ENCODE measurements around the gene RERE.
"Not testable (repeated sequence)": the region's sequence is repeated elsewhere in the genome, so short reads cannot be mapped to it uniquely, and the experiment has no call there.

RERE gene

GRCh38 chr1:8702850-8703810, 114.3 kb downstream of the RERE start:
- no peaks in the 10 kb centered on the region for H3K27me3 ChIP-seq (ENCODE audit: control insufficient read depth, insufficient read depth, low read length)
- peaks cover 43% of the 10 kb centered on the region for H3K4me1 ChIP-seq (ENCODE audit: control insufficient read depth, insufficient read depth, low read length)
- peak overlapping the region; percentile 85 for H3K4me3 ChIP-seq (ENCODE audit: low read depth, low read length)
- H3K9ac ChIP-seq (ENCODE audit: low read length), result peak overlapping the region; percentile 77
- peak overlapping the region; percentile 80 for H3K27ac ChIP-seq (ENCODE audit: low read depth, low read length)
- H3K36me3 ChIP-seq (ENCODE audit: control insufficient read depth, insufficient read depth, low read length), result no peaks in the 10 kb centered on the region
- H3K9me3 ChIP-seq (ENCODE audit: control insufficient read depth, insufficient read depth, low read depth, low read length), result no peaks in the 10 kb centered on the region

- no peaks in the 10 kb centered on the region for H3K9me3 ChIP-seq (ENCODE audit: control insufficient read depth, insufficient read depth, low read depth, low read length)
- peak overlapping the region; percentile 85 for H3K4me3 ChIP-seq (ENCODE audit: low read depth, low read length)
Observed at GRCh38 chr1:8702472-8702849, 115.0 kb downstream of the RERE start.

DNA sequence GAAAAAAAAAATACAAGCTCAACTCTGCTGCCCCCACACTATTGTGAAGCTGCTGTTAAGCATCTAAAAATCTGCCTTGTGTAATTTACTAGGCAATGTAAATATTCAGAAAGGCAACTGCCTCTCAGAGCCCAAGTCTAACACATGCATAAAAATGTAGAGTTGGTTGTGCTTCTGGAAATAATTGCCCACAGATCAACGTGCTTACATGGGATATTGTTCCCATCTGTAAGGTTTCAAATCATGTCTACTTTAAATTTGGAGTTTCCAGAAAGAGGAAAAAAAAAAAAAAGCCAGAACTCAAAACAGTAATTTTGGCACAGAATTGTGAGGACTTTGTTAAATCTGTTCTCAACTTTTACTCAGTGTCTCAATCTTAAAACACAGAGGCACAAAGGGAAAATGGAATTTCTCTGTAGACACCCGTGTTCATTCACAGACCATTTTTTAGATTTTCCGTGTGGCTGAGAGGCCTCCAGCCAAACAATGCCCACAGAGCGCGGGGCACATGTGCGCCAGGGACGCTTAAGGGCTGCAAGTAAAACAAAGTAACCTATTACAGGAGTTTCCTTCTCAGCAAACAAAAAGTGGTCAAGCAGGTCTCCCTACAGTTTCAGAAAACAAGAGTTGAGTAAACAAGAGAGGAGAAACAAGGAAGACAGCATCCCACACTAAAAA, 115.5 kb downstream of the RERE start:
- H3K27me3 ChIP-seq (ENCODE audit: control insufficient read depth, insufficient read depth, low read length), result no peaks in the 10 kb centered on the region
- peak overlapping the region; percentile 95 for H3K27ac ChIP-seq (ENCODE audit: low read depth, low read length)
- H3K4me1 ChIP-seq (ENCODE audit: control insufficient read depth, insufficient read depth, low read length), result peaks cover 38% of the 10 kb centered on the region
- H3K36me3 ChIP-seq (ENCODE audit: control insufficient read depth, insufficient read depth, low read length), result no peaks in the 10 kb centered on the region
- peak overlapping the region; percentile 85 for H3K9ac ChIP-seq (ENCODE audit: low read length)
- peak overlapping the region; percentile 85 for H3K4me3 ChIP-seq (ENCODE audit: low read depth, low read length)
- no peaks in the 10 kb centered on the region for H3K9me3 ChIP-seq (ENCODE audit: control insufficient read depth, insufficient read depth, low read depth, low read length)

More at GRCh38 chr1:8702472-8702849, 115.0 kb downstream of the RERE start:
- Histone ChIP-seq H3K9ac (ENCODE audit: low read length) (peak overlapping the region; percentile 85), H3K27ac (ENCODE audit: low read depth, low read length) (peak overlapping the region; percentile 95), H3K36me3 (ENCODE audit: control insufficient read depth, insufficient read depth, low read length) (no peaks in the 10 kb centered on the region), H3K4me1 (ENCODE audit: control insufficient read depth, insufficient read depth, low read length) (peaks cover 42% of the 10 kb centered on the region), H3K27me3 (ENCODE audit: control insufficient read depth, insufficient read depth, low read length) (no peaks in the 10 kb centered on the region)

DNA sequence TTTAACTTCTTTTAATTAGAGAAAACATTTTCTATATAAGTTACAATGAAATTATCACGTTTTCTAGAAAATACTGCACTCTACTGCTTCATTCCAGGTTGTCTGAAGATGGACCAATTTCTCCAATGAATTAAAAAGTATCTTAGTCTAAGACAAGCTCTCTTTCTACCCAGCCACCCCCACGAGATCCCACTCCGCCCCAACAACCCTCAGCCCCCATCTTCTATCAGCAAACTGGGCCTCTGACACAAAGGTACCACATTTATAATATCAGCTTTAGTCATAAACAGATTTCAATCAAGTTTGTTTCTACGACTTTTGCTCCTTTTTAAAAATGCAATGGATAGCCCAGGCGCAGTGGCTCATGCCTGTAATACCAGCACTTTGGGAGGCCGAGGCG, 117.8 kb downstream of the RERE start:
- H3K9ac ChIP-seq (ENCODE audit: low read length), result no peak overlapping the region
- no peak overlapping the region for H3K4me3 ChIP-seq (ENCODE audit: low read depth, low read length)
- H3K27ac ChIP-seq (ENCODE audit: low read depth, low read length), result no peak overlapping the region

GRCh38 chr1:8698937-8699447, 118.4 kb downstream of the RERE start:
- Histone ChIP-seq H3K4me1 (ENCODE audit: control insufficient read depth, insufficient read depth, low read length) (peaks cover 40% of the 10 kb centered on the region), H3K36me3 (ENCODE audit: control insufficient read depth, insufficient read depth, low read length) (no peaks in the 10 kb centered on the region), H3K9me3 (ENCODE audit: control insufficient read depth, insufficient read depth, low read depth, low read length) (no peaks in the 10 kb centered on the region), H3K9ac (ENCODE audit: low read length) (no peak overlapping the region), H3K27me3 (ENCODE audit: control insufficient read depth, insufficient read depth, low read length) (no peaks in the 10 kb centered on the region), H3K4me3 (ENCODE audit: low read depth, low read length) (no peak overlapping the region), H3K27ac (ENCODE audit: low read depth, low read length) (no peak overlapping the region)

More for the DNA sequence above, 117.8 kb downstream of the RERE start:
- Histone ChIP-seq H3K9me3 (ENCODE audit: control insufficient read depth, insufficient read depth, low read depth, low read length) (no peaks in the 10 kb centered on the region), H3K27me3 (ENCODE audit: control insufficient read depth, insufficient read depth, low read length) (no peaks in the 10 kb centered on the region), H3K4me1 (ENCODE audit: control insufficient read depth, insufficient read depth, low read length) (peaks cover 42% of the 10 kb centered on the region), H3K36me3 (ENCODE audit: control insufficient read depth, insufficient read depth, low read length) (no peaks in the 10 kb centered on the region)

DNA sequence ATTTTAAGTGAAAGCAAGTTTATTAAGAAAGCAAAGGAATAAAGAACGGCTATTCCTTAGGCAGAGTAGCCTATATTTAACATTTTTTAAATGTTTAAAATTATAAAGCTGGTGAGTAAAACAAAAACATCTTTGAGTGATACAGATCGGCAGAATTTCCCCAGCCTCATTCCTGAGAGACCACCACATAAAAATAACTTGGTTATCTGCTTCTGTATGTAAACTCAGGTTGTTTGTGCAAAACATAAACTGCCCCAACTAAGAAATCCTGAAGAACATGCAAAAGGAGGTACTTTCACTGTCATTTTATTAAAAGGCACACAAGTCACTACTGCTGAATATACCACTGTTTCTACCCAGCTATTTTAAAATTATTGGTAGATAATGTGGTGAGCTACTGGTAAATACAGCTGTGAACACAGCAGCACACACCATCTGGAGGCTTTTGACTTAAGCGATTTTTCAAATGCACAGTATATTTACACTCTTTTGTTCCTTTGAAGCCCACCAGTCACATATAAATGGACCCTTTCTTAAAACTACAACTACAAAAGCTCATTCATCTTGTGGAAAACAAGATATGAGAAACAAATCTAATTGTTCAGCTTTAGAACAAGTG, 119.3 kb downstream of the RERE start:
- Histone ChIP-seq H3K27me3 (ENCODE audit: control insufficient read depth, insufficient read depth, low read length) (no peaks in the 10 kb centered on the region), H3K27ac (ENCODE audit: low read depth, low read length) (no peak overlapping the region), H3K4me1 (ENCODE audit: control insufficient read depth, insufficient read depth, low read length) (peaks cover 35% of the 10 kb centered on the region), H3K4me3 (ENCODE audit: low read depth, low read length) (no peak overlapping the region), H3K9me3 (ENCODE audit: control insufficient read depth, insufficient read depth, low read depth, low read length) (no peaks in the 10 kb centered on the region), H3K9ac (ENCODE audit: low read length) (no peak overlapping the region), H3K36me3 (ENCODE audit: control insufficient read depth, insufficient read depth, low read length) (no peaks in the 10 kb centered on the region)

GRCh38 chr1:8695442-8695841, 122.0 kb downstream of the RERE start:
- not testable (repeated sequence) for H3K4me3 ChIP-seq (ENCODE audit: low read depth, low read length); H3K27ac ChIP-seq (ENCODE audit: low read depth, low read length); H3K9ac ChIP-seq (ENCODE audit: low read length); H3K36me3 ChIP-seq (ENCODE audit: control insufficient read depth, insufficient read depth, low read length); H3K27me3 ChIP-seq (ENCODE audit: control insufficient read depth, insufficient read depth, low read length); H3K9me3 ChIP-seq (ENCODE audit: control insufficient read depth, insufficient read depth, low read depth, low read length)
- peaks cover 35% of the 10 kb centered on the region for H3K4me1 ChIP-seq (ENCODE audit: control insufficient read depth, insufficient read depth, low read length)

GRCh38 chr1:8693107-8693506, 124.3 kb downstream of the RERE start:
- Histone ChIP-seq H3K4me3 (ENCODE audit: low read depth, low read length) (no peak overlapping the region), H3K9me3 (ENCODE audit: control insufficient read depth, insufficient read depth, low read depth, low read length) (no peaks in the 10 kb centered on the region; the same call in 1 of the 2 replicates), H3K9ac (ENCODE audit: low read length) (no peak overlapping the region), H3K27me3 (ENCODE audit: control insufficient read depth, insufficient read depth, low read length) (no peaks in the 10 kb centered on the region), H3K27ac (ENCODE audit: low read depth, low read length) (no peak overlapping the region), H3K36me3 (ENCODE audit: control insufficient read depth, insufficient read depth, low read length) (0 out of 2 replicates have a peak, but pooled peaks cover 3% of the 10 kb centered on the region), H3K4me1 (ENCODE audit: control insufficient read depth, insufficient read depth, low read length) (peaks cover 34% of the 10 kb centered on the region)

DNA sequence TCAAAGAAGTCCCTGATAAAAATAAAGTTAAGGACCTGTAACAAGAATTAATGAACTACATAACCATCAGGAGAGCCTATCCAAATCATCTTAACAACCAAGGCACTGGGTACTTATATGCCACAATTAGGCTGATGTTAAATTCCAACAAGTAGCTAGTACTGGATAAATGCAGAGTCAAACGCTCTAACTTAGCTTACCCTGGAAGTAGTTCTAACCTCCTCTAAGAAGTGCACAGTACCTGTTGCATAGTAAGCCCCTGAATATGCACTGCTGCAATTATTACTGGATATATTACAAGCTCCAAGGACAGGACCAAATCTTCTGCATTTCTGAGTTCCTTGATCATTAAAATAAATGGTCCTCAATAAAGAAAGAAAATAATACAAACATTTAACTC, 125.8 kb downstream of the RERE start:
- Histone ChIP-seq H3K27ac (ENCODE audit: low read depth, low read length) (no peak overlapping the region), H3K27me3 (ENCODE audit: control insufficient read depth, insufficient read depth, low read length) (no peaks in the 10 kb centered on the region), H3K36me3 (ENCODE audit: control insufficient read depth, insufficient read depth, low read length) (0 out of 2 replicates have a peak, but pooled peaks cover 3% of the 10 kb centered on the region), H3K4me1 (ENCODE audit: control insufficient read depth, insufficient read depth, low read length) (peaks cover 41% of the 10 kb centered on the region), H3K9me3 (ENCODE audit: control insufficient read depth, insufficient read depth, low read depth, low read length) (no peaks in the 10 kb centered on the region; the same call in 1 of the 2 replicates), H3K9ac (ENCODE audit: low read length) (no peak overlapping the region), H3K4me3 (ENCODE audit: low read depth, low read length) (no peak overlapping the region)

DNA sequence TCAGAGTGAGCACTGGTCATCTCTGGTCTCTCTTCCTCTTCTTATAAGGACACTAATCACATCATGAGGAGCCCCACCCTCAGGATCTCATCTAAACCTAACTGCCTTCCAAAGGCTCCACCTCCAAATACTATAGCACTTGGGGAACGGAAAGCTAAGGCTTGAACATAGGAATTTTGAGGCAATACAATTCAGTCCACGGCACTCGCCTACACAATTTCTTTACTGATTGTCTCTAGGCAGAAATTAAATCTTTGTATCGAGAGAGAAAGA, 127.3 kb downstream of the RERE start:
- no peaks in the 10 kb centered on the region for H3K27me3 ChIP-seq (ENCODE audit: control insufficient read depth, insufficient read depth, low read length)

More for the DNA sequence above, 127.3 kb downstream of the RERE start:
- no peak overlapping the region for H3K4me3 ChIP-seq (ENCODE audit: low read depth, low read length)
- no peaks in the 10 kb centered on the region; the same call in 1 of the 2 replicates for H3K9me3 ChIP-seq (ENCODE audit: control insufficient read depth, insufficient read depth, low read depth, low read length)
- H3K4me1 ChIP-seq (ENCODE audit: control insufficient read depth, insufficient read depth, low read length), result peaks cover 39% of the 10 kb centered on the region
- H3K36me3 ChIP-seq (ENCODE audit: control insufficient read depth, insufficient read depth, low read length), result 0 out of 2 replicates have a peak, but pooled peaks cover 3% of the 10 kb centered on the region
- no peak overlapping the region for H3K27ac ChIP-seq (ENCODE audit: low read depth, low read length)
- no peak overlapping the region for H3K9ac ChIP-seq (ENCODE audit: low read length)

All from HUES6 (cell line).